Left renal cortex interstitium (tissue), 4 donors: ENCODE results near the gene SETD2. TPM values are rescaled to one million over a fixed set of nuclear protein-coding genes. Genes with fewer than 3 reads are reported as not detected.
A peak's percentile ranks its signal among the peaks of the same experiment; 100 is the strongest.

Experiments
- DNase-seq, 4 donors: peaks; one replicate each; pipeline ENCODE4 v3.0.0-alpha.2; 2013; ENCODE audit warnings: low read depth in 4 of 4, low spot score in 2 of 4, missing footprints in 1 of 4
- polyA plus RNA-seq, 4 donors: library from polyadenylated mRNA; unstranded; fragments of 120-200 nt; gene quantifications; one replicate each; pipeline ENCODE4 v1.2.1, GENCODE V29; 2013; ENCODE audit not compliant: insufficient read length in 4 of 4

The SETD2 gene
- polyA plus RNA-seq, 4 donors = 56.2 to 70.0 (median 68.1) TPM

- DNase-seq = no peak
Observed at GRCh38 chr3:47010910-47011309, 153.0 kb downstream of the SETD2 start.

GRCh38 chr3:47010111-47010712 lies 153.7 kb downstream of the SETD2 start:
- DNase-seq = no peak

- peak; percentile 70 to 85 (median 80) for DNase-seq
Observed at GRCh38 chr3:47009225-47010110, 154.4 kb downstream of the SETD2 start.

- no peak for DNase-seq
Observed at GRCh38 chr3:47008851-47009224, 155.1 kb downstream of the SETD2 start.

- DNase-seq = no peak
Observed at GRCh38 chr3:47008234-47008796, 155.6 kb downstream of the SETD2 start.

GRCh38 chr3:47007482-47008233 lies 156.3 kb downstream of the SETD2 start:
- DNase-seq = no peak

- DNase-seq = no peak
Observed at GRCh38 chr3:47007001-47007400, 156.9 kb downstream of the SETD2 start.

- no peak for DNase-seq
Observed at GRCh38 chr3:47006145-47006651, 157.7 kb downstream of the SETD2 start.

- DNase-seq = no peak
Observed at GRCh38 chr3:47005212-47006144, 158.4 kb downstream of the SETD2 start.

GRCh38 chr3:47004369-47005211 lies 159.3 kb downstream of the SETD2 start:
- DNase-seq = no peak

GRCh38 chr3:47003461-47004368 lies 160.2 kb downstream of the SETD2 start:
- DNase-seq = no peak

- DNase-seq = no peak
Observed at GRCh38 chr3:47003056-47003410, 160.9 kb downstream of the SETD2 start.

GRCh38 chr3:47002171-47003055 lies 161.5 kb downstream of the SETD2 start:
- no peak for DNase-seq

GRCh38 chr3:47001731-47002170 lies 162.2 kb downstream of the SETD2 start:
- no peak for DNase-seq

GRCh38 chr3:47000922-47001730 lies 162.8 kb downstream of the SETD2 start:
- no peak for DNase-seq

- no peak for DNase-seq
Observed at GRCh38 chr3:47000198-47000815, 163.6 kb downstream of the SETD2 start.
